Right ventricle myocardium inferior (tissue), 1 donor: ENCODE data around the gene SSBP3. TPM values are rescaled to one million over a fixed set of nuclear protein-coding genes. Genes with fewer than 3 reads are reported as not detected.
A peak's percentile ranks its signal among the peaks of the same experiment; 100 is the strongest.
"Not testable (repeated sequence)": the region's sequence is repeated elsewhere in the genome, so short reads cannot be mapped to it uniquely, and the experiment has no call there.

Experiments
- ATAC-seq: fragments of 200-7000 bp; cut with Tn5 transposase; one replicate; pipeline ENCODE4 v1.9.1; 2020; ENCODE audit warnings: mild to moderate bottlenecking, moderate library complexity
- DNase-seq: peaks from one replicate; pipeline ENCODE4 v3.0.0; 2021; ENCODE audit errors: missing footprints
- intact Hi-C: fragments of 100-400 bp; cut with DNase I; formaldehyde crosslinking; loops from one replicate; pipeline ENCODE4 v1.11.0; 2022
- total RNA-seq: library from RNA; stranded (reverse); fragmentation: NEBNext Ultra II Directional; extraction: Animal tissue kit (Norgen Biotek cat#: 25700); gene quantifications from one replicate; pipeline ENCODE4 v1.2.1, GENCODE V29; 2021
- donor health status: DM: no; HTN: yes; CAD: no; lungs with severe emphysema.

Gene SSBP3
- total RNA-seq, 1 donor from 2014 or later, result 53.6 TPM

DNA sequence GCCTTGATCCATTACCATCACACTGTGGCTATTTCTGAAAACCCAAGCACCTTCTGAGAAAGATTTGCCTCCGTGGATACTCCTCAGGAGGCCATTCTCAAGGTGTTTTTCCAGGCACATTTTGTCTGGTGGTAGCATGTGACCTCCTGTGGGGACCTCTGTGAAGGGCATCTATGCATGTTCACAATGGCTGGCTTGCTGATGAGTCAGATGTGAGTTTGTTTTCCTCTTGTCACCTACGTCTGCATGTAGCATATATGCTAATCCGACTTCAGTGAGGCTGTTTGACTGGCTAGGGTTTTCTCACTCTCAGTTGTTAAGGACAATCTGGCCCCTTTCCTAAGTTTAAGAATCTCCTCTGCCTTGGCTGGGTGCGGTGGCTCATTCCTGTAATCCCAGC is 198.3 kb downstream of the SSBP3 start:
- not testable (repeated sequence) for ATAC-seq
- intact Hi-C loops, result loop anchor here (10.0 kb wide), 1 partner anchor 277 kb away; no protein-coding TSS in a partner anchor

DNA sequence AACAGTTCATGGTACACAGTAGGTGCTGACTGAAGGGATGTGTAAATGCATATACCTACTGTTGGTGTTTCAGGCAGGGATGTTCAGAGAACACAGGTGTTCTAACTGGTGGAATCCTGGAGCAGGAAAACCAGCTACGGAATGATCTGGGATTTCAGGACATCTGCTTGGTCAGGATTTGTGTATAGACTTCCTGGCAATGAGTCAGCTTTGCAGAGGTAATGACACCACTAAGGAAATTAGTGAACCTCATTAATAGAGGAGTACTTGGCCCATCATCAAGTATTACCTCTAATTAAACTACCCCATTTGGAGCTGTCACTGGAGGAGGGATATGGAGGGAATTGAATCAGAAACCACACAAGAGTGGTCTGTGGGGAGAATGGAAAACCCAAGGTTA is 198.9 kb downstream of the SSBP3 start:
- ATAC-seq (no peak), DNase-seq (no peak)
- intact Hi-C loops, result loop anchor here (10.0 kb wide), 1 partner anchor 278 kb away; no protein-coding TSS in a partner anchor

More for the DNA sequence above, 198.3 kb downstream of the SSBP3 start:
- not testable (repeated sequence) for DNase-seq

DNA sequence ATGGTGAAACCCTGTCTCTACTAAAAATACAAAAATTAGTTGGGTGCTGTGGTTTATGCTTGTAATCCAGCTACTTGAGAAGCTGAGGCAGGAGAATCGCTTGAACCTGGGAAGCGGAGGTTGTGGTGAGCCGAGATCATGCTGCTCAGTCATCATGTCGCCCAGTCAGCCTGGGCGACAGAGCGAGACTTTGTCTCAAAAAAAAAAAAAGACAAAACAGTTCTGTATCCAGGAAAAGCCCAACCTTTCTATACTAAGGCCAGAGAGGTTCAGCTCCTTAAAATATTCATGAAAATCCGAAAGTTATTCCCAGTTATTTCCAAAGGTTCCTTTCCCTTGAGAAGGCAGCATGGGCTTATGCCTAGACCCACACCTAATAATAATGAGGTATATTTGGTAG is 202.0 kb downstream of the SSBP3 start:
- intact Hi-C loops, result loop anchor here (5.0 to 10.0 kb wide), 2 partner anchors 73 to 281 kb away; no protein-coding TSS in a partner anchor
- ATAC-seq (no peak), DNase-seq (no peak)

DNA sequence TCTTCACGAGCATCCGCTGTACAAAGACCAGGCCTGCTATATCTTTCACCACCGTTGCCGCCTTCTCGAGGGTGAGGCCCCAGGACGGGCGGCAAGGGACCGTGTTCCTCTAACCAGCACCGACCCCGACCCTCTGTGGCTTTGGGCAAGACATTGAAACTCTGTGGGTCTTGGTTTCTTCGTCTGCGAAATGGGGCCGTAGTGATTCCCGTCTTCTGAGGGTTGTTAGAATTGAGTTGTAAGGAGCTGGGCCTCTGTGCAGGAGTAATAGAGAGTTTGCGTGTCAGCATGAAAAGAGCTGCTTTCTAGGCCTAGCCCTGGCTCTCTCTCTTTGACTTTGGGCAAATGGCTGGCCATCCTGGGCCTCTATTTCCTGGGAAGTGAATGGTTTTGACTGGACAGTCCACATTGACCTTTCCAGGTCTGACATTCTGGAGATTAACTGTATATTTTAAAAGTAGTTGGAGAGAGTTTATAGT is 205.6 kb downstream of the SSBP3 start:
- intact Hi-C loops, result loop anchor here (2.0 to 10.0 kb wide), 3 partner anchors 77 to 284 kb away; partner anchors contain the start of gene SSBP3

DNA sequence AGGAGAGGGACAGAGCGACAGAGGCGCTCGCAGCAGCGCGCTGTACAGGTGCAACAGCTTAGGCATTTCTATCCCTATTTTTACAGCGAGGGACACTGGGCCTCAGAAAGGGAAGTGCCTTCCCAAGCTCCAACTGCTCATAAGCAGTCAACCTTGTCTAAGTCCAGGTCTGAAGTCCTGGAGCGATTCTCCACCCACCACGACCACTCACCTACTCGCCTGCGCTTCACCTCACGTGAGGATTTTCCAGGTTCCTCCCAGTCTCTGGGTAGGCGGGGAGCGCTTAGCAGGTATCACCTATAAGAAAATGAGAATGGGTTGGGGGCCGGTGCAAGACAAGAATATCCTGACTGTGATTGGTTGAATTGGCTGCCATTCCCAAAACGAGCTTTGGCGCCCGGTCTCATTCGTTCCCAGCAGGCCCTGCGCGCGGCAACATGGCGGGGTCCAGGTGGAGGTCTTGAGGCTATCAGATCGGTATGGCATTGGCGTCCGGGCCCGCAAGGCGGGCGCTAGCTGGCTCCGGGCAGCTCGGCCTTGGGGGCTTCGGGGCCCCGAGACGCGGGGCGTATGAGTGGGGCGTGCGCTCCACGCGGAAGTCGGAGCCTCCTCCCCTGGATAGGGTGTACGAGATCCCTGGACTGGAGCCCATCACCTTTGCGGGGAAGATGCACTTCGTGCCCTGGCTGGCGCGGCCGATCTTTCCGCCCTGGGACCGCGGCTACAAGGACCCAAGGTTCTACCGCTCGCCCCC is 206.3 kb downstream of the SSBP3 start, which contains the start of the genes CYB5RL and MRPL37:
Gene CYB5RL, minus strand, starts transcription at position 266 of the 754 bp plus-strand sequence. CDS start 4,414 bp downstream, outside the sequence.
Gene MRPL37, plus strand, starts transcription at position 403 of the 754 bp plus-strand sequence. Its CDS starts 77 bp downstream, at position 480.
- DNase-seq (peak; percentile 95), ATAC-seq (peak; percentile 99)
- intact Hi-C loops, result loop anchor here (2.0 to 10.0 kb wide), 3 partner anchors 77 to 285 kb away; partner anchors contain the start of gene SSBP3

More for the DNA sequence above, 205.6 kb downstream of the SSBP3 start:
- no peak for DNase-seq
- peak; percentile 6 for ATAC-seq

DNA sequence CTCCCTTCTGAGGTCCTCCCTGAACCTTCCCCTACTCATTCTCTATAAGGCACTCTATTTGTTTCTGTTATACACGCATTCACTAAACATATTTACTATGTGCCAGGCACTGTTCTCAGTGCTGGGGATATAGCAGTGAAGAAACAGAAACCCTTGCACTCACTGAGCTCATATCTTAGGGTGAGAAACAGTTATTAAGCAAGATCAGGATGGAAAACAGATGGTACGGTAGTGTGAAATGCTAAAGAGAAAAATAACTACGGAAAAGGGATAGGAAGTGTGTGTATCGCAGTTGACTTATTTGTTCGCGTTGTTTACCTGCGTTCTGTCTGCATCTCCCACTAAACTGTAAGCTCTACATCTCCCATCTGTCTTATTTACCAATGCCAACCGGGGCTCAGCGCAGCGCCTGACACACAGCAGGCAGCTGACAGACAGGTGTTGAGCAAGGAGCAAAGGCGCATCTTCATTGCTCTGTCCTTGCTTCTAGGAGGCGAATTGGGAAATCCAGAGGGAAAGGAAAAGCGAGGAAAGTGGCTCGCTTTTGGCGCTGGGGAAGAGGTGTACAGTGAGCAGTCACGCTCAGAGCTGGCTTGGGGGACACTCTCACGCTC is 206.9 kb downstream of the SSBP3 start:
- ATAC-seq (no peak), DNase-seq (peak; percentile 57)
- intact Hi-C loops, result no loop called here

DNA sequence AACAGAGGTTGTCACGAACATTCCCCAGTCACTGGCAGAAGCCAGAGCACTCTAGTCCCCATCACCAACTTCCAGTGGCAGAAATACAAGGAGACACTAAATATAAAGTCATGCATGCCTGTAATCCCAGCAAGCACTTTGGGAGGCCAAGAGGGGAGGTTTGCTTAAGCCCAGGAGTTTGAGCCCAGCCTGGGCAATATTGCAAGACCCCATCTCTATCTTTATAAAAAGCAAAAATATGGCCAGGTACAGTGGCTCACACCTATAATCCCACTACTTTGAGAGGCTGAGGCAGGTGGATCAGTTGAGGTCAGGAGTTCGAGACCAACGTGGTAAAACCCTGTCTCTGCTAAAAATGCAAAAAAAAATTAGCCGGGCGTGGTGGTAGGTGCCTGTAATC is 212.7 kb downstream of the SSBP3 start:
- intact Hi-C loops, result no loop called here
- no peak for DNase-seq
- ATAC-seq, result no peak

DNA sequence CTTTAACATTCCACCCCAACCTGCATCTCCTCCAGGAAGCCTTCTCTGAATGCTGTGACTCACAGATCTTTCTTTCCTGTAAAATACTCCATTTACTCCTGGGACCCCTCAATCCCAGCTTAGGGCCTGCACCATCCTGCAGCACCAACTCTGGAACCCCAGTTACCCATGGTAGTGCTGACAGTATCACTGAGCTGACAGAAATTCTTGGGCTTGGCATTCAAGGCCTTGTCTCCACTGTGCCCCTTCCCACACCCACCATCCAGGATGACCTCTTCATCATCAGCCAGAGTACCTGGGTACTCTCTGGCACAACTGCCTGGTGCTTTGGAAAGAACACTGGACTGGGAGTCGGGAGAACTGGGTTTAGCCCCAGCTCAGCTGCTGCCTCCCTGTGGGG is 214.7 kb downstream of the SSBP3 start:
- intact Hi-C loops, result no loop called here
- ATAC-seq, result no peak
- DNase-seq, result no peak

DNA sequence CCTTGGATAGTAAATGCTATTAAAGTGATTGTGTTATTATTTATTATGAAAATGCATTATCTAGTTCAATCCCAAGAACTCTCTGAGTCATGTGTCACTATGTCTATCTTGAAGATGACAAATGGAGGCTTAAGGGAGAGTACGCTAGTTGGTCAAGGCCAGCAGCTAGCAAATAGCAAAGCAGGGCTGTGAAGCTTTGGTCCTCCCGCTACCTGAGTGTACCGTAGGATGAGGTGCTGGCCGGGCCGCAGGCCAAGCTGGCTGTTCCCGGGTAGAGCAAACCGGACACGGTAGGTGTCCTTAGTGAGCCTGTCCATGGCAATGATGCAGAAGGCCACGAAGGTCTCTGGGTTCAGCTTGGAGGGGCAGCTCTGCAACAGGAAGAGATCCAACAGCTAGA is 215.7 kb downstream of the SSBP3 start:
- ATAC-seq (no peak), DNase-seq (peak; percentile 11)
- intact Hi-C loops, result no loop called here

DNA sequence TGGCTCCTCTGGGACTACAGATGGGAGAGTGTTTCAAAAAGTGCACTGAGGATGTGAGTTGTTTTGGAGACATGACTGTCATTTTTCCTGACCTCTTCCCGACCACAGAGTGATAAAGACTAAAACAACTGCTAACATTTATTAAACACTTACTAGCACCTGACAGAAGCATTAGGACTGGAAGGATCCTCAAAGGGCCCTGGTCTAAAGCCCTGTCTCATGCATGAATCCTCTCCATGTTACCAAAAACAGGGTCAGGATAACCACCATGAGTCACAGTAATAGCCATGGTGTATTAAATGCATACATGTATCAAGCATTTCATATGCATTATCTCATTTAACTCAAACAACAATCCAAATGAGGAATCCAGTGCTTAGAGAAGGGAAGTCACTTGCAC is 217.9 kb downstream of the SSBP3 start:
- no peak for ATAC-seq
- DNase-seq, result no peak
- intact Hi-C loops, result no loop called here

DNA sequence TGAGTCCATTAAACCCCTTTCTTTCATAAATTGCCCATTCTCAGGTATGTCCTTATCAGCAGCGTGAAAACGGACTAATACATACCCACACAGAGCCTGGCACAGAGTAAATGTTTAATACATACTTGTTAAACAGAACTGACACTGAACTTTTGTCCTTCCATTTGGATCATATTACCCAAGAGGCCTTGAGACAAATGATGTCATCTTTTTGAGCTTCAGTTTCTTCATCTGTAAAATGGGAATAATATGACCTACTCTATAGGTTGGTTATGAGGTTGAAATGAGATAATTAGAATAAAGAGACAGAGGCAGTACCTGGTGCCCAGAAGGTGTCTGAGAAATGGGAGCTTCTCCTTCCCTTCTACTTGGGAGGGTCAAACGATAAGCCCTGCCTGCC is 220.1 kb downstream of the SSBP3 start:
- no peak for DNase-seq
- intact Hi-C loops, result no loop called here
- no peak for ATAC-seq

DNA sequence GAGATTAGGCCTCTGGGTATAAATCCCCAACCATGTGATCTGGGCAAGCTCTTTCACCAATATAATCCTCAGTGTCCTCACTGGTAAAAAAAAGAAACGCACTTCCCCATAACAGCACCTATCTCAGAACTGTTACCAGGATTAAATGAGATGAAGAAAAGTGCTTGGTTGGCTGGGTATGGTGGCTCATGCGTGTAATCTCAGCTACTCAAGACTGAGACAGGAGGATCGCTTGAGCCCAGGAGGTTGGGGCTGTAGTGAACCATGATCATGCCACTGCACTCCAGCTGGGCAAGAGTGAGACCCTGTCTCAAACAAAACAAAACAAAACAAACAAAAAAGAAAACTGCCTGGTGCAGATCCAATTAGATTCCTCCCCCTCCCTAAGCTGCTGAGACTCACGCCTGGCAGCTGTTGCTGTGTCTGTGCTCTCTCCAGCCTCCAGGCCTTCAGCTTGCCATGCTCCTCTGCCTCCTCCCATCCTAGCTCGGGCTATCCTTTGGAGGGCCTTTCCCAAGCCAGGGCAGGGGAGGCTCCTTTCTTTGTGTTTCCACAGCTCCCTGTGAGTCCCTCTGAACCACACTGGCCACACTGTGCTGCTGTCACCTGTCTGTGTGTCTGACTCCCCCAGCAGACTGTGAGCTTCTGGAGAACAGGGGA is 225.4 kb downstream of the SSBP3 start:
- intact Hi-C loops, result loop anchor here (5.0 kb wide), 1 partner anchor 306 kb away; no protein-coding TSS in a partner anchor
- DNase-seq (no peak), ATAC-seq (no peak)

DNA sequence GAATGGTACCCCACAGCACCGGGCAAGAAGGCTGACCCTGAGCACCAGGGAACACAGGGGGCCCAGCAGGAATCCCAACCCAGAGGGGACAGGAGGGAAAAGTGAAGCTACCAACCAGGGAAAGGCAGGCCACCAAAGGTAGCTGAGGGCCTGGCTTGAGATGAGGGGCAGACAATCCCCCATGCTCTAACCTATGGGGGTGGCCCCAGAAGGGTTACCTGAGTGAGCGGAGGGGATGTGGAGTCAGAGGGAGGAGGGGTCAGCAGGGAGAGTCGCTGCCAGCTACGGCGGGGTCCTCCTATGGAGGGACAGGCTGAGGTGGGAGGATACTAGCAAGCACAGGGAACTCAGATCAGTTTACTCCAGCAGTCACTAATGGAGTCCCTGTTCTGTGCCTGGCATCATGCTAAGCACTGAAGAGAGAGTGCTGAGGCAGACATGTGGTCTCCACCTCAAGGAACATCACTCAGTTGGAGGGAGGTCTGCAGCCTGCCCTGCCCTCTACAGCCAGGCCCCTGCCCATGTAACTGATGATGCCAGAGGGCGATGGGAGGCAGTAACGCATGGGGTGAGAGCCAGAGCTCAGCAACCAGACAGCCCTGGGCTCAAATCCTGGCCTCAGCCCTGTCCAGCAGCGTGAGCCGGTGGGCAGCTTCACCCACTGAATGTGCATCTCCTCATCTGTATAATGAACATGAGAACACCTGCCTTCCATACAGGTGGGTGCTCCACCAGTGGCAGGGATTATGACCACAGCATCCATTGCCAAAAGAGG is 227.7 kb downstream of the SSBP3 start:
- DNase-seq (peak; percentile 30), ATAC-seq (no peak)
- intact Hi-C loops, result no loop called here

DNA sequence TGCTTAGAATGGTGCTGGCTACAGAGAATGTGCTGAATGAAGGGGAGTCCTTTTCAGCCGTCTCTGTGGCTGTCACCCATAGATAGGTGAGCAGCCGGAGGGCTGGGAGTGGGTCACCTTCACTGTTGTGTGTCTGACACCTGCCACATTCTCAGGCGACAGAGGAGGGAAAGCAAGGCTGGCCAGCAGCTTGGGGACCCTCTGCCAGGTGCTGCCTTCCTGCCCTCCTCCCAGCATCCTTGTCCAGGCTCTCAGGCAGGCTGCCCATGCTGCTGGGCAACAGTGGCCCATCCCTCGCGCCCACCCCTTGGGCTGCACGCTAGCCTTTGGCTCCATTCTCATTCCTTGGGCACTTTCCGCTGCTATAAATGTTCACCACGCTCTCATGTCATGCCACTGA is 228.5 kb downstream of the SSBP3 start:
- intact Hi-C loops, result no loop called here
- ATAC-seq (no peak), DNase-seq (peak; percentile 47)

DNA sequence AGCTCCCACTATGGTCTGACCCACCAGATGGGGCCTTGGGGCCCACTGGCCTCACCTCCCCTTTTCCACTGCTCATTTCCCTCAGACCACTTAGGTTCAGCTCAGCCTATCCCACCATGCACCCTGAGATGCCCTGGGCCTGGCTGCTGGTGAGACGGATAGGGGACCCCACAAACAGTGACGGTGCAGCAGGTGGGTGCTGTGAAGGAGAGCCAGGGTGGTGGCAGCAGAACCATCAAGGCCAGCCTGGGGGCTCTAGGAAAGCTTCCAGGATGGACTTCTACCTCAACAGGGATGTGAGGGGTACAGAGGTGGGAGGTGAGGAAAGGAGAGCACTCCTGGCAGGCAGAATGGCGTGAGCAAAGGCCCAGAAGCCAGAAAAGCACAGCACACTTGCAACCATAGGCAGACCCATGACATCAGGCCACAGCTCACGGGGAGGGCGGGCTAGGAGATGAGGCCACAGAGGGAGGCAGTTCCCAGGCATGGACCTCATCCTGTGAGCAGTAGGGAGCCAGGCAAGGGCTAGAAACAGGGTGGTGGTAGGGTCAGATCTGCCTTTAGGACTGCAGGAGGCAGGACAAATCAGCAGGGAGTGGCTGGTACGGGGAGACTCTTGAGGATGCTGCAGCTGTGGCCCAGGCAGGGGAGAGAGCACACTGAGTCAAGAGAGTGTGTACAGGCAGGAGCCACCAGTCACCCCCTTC is 229.4 kb downstream of the SSBP3 start:
- DNase-seq (peak; percentile 50), ATAC-seq (no peak)
- intact Hi-C loops, result no loop called here
